SK-N-SH treated with all-trans-retinoic acid at 6 μM for 48 hours (cell line): Measurements from ENCODE around the gene MRPL1.

Experiments
- ARNTL ChIP-seq: fragments of 450-650 bp; formaldehyde crosslinking; IDR thresholded peaks from 2 replicates; pipeline ENCODE4 v1.5.0; 2020; ENCODE audit warnings: low read depth, mild to moderate bottlenecking, moderate library complexity, borderline replicate concordance
- BACH2 ChIP-seq: fragments of 250-450 bp; sonication (Bioruptor Pico); IDR thresholded peaks from 2 replicates; pipeline ENCODE4 v1.9.0; 2021; ENCODE audit warnings: mild to moderate bottlenecking, borderline replicate concordance
- ZNF565 ChIP-seq: fragments of 450-650 bp; formaldehyde crosslinking; conservative IDR thresholded peaks from 2 replicates; pipeline ENCODE4 v1.5.0; 2020; ENCODE audit warnings: low read depth, mild to moderate bottlenecking, moderate library complexity
- ZNF70 ChIP-seq: fragments of 450-650 bp; formaldehyde crosslinking; IDR thresholded peaks from 2 replicates; pipeline ENCODE4 v1.5.0; 2020; ENCODE audit warnings: mild to moderate bottlenecking, moderate library complexity

GRCh38 chr4:77956917-77957316 is 94.3 kb downstream of the MRPL1 start:
- TF ChIP-seq ZNF565 (CRISPR knock-in tag): no peak
- TF ChIP-seq ARNTL: no peak
- no peak for TF ChIP-seq ZNF70 (CRISPR knock-in tag)
- no peak for TF ChIP-seq BACH2
